GM19467 (cell line): ENCODE data around the gene IL1RAP.
A peak's percentile ranks its signal among the peaks of the same experiment; 100 is the strongest.

Experiments used
- ATAC-seq: cut with Tn5 transposase; IDR thresholded peaks from one replicate; pipeline ENCODE4 v1.9.1; 2021; ENCODE audit warnings: mild to moderate bottlenecking, moderate library complexity; ENCODE audit not compliant: unreplicated experiment

Gene IL1RAP

DNA sequence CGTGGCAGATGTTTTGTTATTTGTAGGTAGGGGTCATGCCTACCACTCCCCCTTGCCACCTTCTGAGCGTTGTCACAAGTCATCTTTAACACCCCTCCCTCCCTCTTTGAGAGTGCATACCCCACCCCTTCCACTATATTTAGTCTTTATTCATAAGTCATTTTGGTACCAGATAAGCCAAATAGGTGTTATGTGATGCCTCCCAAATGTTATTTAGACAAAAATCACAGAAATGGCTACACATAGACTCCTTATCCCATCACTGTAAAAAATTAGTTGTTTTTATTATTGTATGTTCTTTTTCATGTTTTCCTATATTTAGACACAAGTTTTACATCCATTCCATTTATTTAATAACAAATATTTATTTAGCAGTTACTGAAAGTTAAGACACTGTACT, 93.1 kb downstream of the IL1RAP start:
- ATAC-seq, result no peak

DNA sequence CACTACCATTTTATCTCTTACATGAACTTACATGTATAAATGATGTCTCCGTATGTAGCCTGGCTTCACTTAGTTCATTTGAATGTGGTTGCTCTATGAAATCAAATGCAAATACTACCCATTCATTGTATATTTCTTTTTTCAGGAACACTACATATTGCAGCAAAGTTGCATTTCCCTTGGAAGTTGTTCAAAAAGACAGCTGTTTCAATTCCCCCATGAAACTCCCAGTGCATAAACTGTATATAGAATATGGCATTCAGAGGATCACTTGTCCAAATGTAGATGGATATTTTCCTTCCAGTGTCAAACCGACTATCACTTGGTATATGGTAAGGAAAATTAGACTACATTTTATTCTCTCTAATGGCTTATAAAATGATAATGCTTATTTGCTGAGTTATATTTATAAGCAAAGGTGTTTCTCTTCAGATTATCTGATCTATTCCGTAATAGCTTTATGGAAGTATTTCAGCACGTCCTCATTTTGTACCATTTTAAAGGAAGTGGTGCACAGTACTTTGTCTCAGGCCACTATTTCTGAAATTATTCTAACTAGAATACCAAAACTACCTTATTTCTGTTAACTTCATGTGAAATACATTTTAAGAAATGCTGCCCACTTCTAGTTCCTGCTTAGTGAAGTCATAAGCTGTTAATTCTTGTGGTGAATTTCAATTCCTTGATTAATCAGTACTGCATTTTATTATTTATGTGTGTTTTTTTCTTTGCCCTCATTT, 95.1 kb downstream of the IL1RAP start:
- ATAC-seq, result no peak

DNA sequence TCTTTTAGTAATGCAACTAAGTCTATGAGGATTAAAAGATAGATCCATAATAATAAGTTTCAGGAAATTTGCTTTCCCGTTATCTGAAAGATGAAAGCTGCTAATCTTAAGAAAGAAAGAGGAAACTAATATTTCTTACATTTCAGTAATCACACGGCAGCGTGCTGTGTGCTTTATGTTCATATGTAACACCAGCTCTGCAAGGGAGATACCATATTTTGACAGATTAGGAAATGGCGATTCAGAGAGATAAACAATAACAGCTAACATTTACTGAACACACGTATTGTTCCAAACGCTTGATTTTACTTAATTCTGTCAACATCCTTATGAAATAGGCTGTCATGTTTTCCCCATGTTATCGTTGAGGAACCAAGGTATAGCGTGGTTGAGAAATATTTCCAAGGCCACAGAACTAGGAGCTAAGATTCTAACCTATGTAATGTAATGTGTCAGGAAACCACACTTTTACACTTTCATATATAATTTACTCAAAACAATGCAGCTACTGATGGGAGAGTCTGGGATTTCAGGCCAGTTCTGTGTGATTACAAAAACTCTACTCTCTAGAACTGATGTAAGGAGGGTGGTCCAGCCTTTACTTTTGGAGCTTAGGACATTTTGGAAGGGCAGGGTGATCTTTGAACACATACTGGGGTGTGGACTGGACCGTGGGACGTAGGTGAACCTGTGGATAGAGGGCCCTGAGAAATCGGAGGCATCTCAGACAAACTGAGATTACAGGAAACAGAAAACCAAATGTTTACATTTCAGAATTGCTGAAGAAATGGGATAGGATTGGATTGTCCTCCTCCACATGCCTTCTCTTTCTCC, 100.6 kb downstream of the IL1RAP start:
- no peak for ATAC-seq

DNA sequence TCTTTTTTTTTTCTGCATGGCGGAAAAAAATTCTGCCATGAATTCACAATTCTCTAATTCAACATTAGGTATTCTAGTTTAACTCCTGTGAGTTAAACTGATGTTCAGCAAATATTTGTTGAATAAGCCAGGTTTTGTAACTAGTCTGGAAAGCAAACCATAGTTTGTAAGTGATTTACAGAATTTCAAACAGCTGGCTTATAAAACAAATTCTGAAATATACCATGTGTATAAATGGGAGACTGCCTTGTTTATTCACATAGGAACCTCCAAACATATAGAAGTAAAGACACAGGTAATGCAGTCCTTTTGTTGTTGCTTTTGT, 101.1 kb downstream of the IL1RAP start:
- no peak for ATAC-seq

DNA sequence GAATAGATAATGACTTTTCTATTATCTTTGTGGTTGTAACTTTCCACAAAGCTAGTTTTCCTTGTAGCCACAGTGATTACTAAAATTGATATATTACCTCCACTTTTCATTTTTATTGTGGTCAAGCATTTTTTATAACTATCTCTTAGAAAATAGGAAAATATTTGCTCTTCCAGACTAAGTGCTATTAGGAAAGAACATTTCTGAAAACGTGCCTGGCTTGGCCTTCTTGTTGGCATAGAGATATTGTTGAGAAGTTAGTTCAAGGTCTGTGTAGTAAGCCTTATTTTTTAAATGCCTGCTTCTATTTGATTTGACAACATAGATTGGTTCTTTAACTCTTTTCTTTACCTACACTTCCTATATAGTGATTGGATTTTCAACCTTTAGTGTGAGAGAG, 101.7 kb downstream of the IL1RAP start:
- no peak for ATAC-seq

DNA sequence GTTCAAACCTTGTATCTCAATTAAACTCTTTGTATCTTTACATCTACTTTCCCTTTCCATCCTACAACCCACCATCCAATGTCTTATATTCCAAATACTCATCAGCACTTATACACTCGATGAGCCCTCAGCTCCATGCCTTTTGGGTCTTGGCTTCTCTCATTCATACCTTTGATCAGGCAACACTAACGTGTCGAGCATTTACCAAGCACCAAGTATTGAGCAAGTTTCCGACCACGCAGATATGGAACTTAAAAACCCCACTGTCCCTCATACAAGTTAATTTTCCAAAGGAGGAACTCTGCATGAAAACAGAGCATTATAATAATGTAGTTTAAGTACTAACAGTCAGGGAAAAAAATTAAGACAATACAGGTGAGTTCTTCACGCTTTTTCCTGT, 102.8 kb downstream of the IL1RAP start:
- ATAC-seq, result no peak

DNA sequence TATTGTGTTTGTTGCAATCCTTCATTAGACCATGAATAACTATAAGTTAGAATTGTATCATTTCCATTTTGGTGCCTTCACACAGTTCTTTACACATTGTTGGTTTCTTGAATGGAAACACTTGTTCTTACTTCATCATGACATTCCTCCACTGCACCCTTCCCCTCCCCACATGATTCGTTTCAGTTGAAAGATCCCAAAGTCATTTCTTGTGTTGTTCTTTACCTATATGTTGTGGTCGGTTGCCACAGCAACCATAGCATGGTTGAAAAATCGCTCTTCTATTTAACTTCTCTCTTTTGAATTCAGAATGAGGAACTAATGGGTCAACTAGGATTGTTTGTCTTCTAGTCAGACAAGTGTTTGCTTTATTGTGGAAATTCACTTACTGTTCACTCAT, 103.3 kb downstream of the IL1RAP start:
- peak; percentile 54 for ATAC-seq

DNA sequence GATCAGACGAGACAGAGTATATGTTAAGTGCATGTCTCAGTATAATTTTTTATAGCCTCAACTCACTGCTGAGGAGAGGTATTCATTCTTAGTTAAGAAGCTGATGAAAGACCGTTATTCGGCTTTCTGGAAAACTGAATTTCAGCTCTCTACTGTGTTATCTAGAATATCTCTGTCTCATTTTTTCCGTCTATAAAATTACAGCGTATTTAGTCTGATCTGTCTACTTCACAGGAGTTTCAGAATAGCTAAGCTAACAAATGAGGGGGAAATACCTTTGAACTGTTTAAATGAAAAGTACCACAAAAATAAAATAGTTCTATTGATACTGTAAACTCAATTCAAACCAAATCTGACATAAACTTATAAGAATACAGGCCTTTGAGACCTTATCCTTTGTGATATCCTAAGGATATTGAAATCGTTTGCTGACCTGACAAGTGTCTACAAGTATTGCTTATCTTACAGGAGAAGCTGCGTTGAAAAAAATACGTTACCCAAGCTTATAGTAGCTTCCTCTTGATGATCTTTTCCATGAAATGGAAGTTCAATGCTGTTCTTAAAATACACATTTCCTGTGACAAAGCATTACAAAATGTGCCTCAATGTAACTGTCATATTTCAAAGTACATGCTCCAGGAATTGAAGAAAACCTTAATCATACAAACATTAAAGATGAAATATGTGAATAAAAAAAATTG, 104.6 kb downstream of the IL1RAP start:
- no peak for ATAC-seq

DNA sequence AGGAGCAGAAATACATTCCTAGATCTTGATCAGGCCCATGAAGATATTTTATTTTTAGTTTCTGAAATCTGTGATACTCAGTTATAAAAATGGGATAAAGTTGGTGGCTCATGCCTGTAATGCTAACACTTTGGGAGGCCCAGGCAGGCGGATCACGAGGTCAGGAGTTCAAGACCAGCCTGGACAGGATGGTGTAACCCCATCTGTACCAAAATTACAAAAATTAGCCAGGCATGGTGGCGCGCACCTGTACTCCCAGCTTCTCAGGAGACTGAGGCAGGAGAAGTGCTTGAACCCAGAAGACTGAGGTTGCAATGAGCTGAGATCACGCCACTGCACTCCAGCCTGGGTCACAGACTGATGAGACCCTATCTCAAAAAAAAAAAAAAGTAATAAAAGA, 105.5 kb downstream of the IL1RAP start:
- ATAC-seq, result no peak

DNA sequence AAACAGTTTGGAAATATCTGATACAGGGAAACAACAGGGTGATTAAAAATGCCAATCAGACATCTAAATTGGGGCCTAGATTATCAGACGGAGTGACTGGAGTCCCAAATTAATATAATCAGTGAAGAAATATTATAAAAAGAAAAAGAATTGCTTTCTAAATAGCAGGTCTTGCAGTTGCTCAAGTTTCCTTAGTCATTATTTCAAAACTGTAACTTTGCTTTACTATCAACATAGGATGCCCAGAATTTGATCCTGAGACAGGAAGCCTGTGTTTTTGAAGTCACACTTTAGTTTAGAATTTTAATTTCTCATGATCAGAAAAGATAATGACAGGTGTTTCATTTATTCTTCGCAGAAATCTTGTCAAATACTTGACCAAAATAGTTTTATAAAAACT, 105.9 kb downstream of the IL1RAP start:
- no peak for ATAC-seq

DNA sequence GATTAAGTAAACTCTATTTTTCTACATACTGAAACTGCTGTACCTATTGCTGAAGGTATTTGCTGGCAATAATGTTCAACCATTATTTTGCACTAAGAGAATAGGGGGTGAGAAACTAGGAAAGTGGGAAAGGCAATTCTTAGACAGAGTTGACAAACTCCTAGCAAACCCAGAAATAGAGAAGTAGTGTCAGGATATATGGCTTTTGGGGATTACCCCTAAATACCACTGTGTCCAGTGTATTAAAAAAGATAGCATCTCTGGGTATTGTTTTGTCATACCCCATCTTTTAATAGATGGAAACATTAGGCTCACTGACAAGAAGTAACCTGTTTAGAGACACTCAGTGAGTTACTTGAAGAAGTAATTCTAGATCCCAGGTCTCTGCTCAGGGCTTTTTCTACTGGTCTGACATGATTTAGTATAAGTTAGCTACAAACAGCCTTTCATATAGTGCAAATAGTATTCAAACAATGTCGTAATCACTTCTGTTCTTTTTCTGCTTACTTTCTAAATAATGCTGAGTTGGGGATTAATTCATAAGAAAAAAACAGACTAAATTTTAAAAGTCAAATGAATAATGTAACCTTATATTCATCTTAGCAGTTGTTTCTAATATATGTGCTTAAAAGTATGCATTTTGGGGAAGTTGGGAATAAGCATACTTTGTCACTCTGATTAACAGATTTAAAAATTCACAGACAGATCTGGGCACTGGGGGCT, 107.2 kb downstream of the IL1RAP start:
- no peak for ATAC-seq

DNA sequence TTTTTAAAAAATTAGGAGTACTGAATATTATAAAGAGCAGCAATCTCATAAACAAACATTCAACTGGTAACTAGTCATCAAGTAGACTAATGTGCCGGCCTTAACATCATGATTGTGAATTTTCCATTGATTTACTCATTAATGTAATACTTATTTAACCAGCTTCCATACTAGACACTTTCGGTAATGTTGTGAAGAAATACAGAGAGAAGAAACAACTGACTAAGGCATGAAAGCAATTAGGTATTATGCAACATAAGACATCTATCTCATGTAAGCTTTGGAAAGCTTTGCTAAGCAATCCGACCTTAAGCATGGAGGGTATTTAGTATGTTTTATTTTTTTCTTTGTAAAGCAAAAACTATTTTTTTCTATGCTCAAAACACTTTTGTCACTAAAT, 108.0 kb downstream of the IL1RAP start:
- ATAC-seq, result no peak

DNA sequence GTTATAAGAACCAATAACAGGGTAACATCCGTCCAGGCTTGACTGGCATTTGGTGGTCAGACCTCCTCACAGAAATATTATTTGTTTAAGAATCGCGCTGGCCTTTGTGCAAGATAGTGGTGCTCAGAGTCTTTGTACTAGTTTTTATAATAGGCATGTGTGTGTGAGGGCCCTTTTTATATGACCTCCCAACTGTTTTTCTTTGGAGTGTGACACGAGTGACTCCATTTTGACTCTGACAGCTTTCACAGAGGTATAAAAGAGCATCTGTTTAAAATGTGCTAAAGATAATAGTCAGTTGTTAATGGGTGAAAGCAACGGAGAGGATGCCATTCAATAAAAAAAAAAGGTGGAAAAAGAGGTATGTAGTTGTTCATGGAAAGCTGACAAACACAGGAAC, 110.4 kb downstream of the IL1RAP start:
- ATAC-seq, result no peak

DNA sequence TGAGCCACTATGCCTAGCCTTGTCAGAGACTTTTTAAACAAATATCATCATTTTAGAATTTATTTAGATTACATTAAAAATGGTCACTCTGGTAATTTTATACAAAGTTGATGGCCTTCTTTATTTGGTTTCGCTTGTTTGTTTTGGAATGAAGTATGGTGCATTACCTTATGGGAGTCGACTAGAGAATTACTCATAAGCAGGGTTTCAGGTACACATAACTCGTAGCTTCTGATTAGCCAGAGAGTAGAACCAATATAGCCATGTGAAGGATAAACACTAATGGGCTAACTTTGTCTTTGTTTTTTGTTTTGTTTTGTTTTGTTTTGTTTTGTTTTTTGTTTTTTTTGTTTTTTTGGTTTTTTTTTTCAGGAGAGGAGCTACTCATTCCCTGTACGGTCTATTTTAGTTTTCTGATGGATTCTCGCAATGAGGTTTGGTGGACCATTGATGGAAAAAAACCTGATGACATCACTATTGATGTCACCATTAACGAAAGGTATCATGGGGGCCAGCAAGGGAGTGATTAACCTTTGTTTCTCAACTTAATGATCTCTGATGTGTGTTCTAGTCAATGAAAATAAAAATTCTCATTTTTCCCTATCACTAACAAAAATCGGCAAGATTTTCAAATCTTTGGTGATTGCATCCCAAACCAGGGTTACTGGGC, 113.2 kb downstream of the IL1RAP start:
- no peak for ATAC-seq

DNA sequence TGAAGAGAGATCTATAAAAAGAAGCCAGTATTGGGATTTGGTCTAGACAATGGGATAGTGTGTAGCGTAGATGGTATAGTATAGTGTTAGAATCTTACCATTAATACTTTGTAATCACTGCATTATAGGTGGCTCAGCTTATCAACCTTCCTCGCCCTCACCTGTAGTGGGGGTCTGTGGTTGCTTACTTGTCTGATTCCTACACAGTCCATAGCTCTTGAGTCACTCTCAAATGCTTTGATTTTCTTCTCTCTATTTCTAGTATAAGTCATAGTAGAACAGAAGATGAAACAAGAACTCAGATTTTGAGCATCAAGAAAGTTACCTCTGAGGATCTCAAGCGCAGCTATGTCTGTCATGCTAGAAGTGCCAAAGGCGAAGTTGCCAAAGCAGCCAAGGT, 115.2 kb downstream of the IL1RAP start:
- ATAC-seq, result no peak

DNA sequence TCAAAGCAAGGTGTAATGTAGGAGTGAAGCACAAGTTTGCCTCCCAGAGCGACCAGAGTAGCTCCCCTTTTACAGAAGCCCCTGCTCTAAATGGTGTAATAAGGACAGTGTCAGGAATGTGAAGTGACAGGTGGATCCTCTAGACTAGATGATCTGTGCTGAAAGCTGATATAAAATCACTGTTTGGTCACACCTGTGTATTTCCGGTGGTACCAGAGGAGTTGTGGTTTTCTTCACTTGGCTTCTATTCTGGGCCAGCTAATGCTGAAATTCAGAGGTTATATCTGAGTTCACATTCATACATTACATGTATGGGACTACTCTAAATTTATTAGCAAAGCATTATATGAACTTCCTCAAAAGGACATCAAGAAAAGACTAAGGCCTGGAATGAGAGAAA, 117.4 kb downstream of the IL1RAP start:
- no peak for ATAC-seq

DNA sequence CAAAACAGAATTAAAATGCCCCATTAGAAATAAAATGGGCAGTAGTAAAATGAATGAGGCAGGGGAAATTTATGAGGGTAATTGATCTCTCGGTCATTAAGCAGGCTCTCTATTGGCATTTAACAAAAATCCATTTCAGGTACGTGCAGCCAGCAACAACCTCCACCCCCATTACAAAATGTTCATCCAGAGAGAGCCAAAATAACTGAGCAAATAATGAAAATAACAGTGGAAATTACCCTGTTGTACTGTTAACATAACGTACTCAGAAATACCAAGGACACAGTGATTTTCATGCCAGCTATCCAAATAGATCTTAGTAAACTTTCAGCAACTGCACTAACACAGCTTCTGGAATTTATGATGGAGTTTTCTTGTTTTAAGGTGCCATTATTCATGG, 127.7 kb downstream of the IL1RAP start:
- ATAC-seq, result no peak

DNA sequence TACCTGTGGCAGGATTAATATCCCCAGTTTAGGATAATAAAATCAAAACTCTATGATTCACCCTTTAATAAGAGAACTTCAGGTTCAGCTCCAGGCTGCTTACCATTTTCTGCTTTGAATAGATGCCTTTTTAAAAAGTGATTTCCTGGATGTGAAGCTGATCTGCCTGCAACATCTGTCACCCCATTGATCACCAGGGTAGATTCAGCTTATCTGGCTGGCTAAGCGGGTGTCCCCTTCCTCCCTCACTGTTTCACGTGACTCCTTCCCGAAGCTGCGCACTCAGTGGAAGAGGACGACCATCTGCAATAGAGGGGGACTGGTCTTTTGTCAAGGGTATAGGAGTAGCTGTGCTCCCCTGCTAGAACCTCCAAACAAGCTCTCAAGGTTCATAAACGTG, 128.1 kb downstream of the IL1RAP start:
- ATAC-seq, result no peak

DNA sequence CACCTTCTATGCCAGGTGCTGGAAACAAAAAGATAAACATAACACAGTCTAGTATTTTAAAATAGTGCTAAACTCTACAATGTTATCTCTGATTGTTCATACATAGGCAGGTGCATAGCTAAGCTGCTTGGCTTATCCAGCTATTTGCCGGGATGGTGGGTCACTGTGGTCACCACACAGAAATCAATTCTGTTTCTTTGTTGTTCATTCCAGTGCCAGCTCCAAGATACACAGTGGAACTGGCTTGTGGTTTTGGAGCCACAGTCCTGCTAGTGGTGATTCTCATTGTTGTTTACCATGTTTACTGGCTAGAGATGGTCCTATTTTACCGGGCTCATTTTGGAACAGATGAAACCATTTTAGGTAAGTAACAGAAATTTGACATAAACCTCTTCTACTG, 130.2 kb downstream of the IL1RAP start:
- ATAC-seq, result no peak

DNA sequence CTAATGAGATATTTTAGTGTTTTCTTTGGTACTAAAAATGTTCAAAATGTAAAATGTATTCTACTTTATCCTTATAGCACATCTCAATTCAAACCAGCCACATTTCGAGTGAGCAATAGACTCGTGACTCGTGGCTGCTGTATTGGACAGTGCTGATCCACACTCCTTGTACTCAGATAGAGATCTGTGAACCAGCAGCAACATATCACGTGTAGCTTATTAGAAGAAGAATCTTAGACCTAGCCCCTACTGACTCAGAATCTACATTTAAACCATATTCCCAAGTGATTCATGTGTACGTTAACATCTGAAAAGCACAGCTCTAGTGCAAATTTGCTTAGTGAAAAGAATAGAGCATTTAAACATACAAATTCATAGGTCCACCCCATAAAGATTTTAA, 130.9 kb downstream of the IL1RAP start:
- no peak for ATAC-seq

DNA sequence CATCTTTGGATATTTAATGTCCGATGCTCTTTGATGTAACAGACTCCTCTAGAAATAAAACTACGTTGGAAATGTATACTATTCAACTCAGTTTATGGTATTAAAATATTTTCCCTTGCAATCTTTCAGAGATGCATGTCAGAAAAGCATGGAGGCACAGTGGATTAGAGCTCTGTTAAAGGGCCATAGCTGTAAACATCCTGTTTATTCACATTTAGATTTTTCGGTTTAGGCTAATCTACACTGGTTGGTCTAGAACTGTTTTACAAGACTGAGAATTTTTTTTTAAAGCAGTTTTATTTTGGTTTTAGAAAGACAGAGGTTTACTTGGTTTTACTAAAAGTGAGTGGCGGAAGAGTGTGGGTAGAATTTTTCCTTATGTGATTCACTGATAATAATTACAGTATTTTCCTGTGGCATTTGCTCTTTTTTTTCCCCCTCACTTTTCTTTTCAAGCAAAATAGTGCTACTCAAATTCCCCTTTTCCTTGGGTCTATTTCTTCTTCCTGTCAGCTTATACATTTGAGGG, 132.1 kb downstream of the IL1RAP start:
- ATAC-seq, result no peak
